Measurements from ENCODE around the gene PSMD1. TPM values are rescaled to one million over a fixed set of nuclear protein-coding genes. Genes with fewer than 3 reads are reported as not detected.
"Not testable (repeated sequence)": the region's sequence is repeated elsewhere in the genome, so short reads cannot be mapped to it uniquely, and the experiment has no call there.

Gene PSMD1
- total RNA-seq, 1 donor from 2014 or later, result 55.3 TPM

DNA sequence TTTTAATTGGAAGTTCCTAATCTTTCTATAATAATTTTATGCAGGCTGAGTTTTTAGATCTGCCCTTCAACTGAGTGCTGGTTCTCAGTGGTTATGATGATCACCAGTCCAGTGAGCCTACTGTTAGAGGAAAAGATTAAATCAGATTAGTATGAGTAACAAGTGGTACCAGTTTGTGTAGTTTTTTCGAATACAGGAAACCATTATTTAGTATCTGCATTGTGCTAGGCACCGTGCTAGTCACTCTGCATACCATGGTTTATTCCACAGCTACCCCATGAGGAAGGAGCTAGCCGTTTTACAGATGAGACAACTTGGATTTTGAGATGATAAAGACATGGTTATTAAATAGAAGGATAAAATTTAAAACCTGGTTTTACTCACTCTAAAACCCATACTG, 6.1 kb downstream of the PSMD1 start:
- Histone ChIP-seq H3K4me3 (no peak overlapping the region), H3K4me1 (peaks cover 19% of the 10 kb centered on the region), H3K36me3 (peaks cover 63% of the 10 kb centered on the region), H3K9me3 (no peaks in the 10 kb centered on the region), H3K27me3 (ENCODE audit: low read depth) (no peaks in the 10 kb centered on the region), H3K27ac (no peak overlapping the region)
- DNase-seq, result no peak
- no peak for ATAC-seq
- TF ChIP-seq, protein P1, sequence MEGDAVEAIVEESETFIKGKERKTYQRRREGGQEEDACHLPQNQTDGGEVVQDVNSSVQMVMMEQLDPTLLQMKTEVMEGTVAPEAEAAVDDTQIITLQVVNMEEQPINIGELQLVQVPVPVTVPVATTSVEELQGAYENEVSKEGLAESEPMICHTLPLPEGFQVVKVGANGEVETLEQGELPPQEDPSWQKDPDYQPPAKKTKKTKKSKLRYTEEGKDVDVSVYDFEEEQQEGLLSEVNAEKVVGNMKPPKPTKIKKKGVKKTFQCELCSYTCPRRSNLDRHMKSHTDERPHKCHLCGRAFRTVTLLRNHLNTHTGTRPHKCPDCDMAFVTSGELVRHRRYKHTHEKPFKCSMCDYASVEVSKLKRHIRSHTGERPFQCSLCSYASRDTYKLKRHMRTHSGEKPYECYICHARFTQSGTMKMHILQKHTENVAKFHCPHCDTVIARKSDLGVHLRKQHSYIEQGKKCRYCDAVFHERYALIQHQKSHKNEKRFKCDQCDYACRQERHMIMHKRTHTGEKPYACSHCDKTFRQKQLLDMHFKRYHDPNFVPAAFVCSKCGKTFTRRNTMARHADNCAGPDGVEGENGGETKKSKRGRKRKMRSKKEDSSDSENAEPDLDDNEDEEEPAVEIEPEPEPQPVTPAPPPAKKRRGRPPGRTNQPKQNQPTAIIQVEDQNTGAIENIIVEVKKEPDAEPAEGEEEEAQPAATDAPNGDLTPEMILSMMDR (IDR thresholded peaks at IDR 0.05), result no peak
- intact Hi-C loops (cut with DNase I), result no loop called here

DNA sequence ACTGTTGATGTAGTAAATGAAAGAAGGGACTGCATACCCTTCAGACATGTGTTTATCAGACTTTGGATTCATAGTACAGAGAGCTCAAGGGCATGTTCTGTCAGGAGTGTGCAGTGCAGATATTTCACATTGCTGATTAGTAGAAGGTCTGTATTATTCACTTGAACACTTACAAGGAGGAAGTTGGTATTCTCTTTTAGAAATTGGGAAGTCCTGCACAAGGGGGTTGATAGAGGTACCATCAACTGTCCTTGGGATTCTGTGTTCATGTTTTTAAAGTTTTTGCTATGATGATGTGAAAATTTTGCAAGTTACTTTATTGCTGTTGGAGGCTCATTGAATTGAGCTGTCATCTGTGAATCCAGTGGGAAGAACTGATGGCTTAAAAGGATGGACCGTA, 6.7 kb downstream of the PSMD1 start:
- ATAC-seq (no peak), DNase-seq (no peak)
- intact Hi-C loops (cut with DNase I), result no loop called here
- Histone ChIP-seq H3K27ac (no peak overlapping the region), H3K27me3 (ENCODE audit: low read depth) (no peaks in the 10 kb centered on the region), H3K4me1 (peaks cover 13% of the 10 kb centered on the region), H3K4me3 (no peak overlapping the region), H3K36me3 (peaks cover 68% of the 10 kb centered on the region), H3K9me3 (no peaks in the 10 kb centered on the region)
- TF ChIP-seq, protein P1 (IDR thresholded peaks at IDR 0.05), result no peak

DNA sequence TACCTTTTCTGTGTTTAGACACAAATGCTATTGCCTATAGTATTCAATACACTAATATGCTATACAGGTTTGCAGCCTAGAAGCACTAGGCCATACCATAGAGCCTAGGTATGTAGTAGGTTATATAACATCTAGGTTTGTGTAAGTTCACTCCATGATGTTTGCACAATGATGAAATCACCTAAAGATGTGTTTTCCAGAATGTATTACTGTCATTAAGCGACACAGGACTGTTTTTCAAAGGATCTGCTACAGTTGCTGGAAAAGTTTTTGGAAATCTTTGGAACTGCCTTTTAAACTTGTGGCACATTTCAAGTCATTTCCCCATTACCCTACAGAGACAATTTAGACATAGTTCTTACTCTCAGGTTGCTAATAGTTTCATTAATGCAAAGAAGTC, 9.3 kb downstream of the PSMD1 start:
- DNase-seq, result no peak
- H3K27ac ChIP-seq, result no peak overlapping the region
- TF ChIP-seq, protein P1 (IDR thresholded peaks at IDR 0.05), result no peak
- H3K4me1 ChIP-seq, result no peaks in the 10 kb centered on the region
- ATAC-seq, result no peak
- H3K9me3 ChIP-seq, result no peaks in the 10 kb centered on the region
- intact Hi-C loops (cut with DNase I), result no loop called here
- no peak overlapping the region for H3K4me3 ChIP-seq
- no peaks in the 10 kb centered on the region for H3K27me3 ChIP-seq (ENCODE audit: low read depth)
- peaks cover 95% of the 10 kb centered on the region for H3K36me3 ChIP-seq

DNA sequence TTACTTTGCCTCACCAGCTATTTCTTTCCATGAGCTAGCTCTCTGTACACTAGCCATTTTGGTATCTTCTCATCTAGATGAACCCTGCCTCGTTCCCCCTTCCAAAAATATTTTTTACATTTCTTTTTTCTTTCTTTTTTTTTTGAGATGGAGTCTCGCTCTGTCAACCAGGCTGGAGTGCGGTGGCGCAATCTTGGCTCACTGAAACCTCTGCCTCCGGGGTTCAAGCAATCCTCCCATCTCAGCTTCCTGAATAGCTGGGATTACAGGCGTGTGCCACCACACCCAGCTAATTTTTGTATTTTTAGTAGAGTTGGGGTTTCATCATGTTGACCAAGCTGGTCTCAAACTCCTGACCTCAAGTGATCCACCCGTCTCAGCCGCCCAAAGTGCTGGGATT, 10.9 kb downstream of the PSMD1 start:
- H3K4me1 ChIP-seq; H3K9me3 ChIP-seq; intact Hi-C loops (cut with DNase I); ATAC-seq; H3K27ac ChIP-seq; DNase-seq; H3K27me3 ChIP-seq (ENCODE audit: low read depth); H3K4me3 ChIP-seq: not testable (repeated sequence)
- H3K36me3 ChIP-seq, result peaks cover 96% of the 10 kb centered on the region

DNA sequence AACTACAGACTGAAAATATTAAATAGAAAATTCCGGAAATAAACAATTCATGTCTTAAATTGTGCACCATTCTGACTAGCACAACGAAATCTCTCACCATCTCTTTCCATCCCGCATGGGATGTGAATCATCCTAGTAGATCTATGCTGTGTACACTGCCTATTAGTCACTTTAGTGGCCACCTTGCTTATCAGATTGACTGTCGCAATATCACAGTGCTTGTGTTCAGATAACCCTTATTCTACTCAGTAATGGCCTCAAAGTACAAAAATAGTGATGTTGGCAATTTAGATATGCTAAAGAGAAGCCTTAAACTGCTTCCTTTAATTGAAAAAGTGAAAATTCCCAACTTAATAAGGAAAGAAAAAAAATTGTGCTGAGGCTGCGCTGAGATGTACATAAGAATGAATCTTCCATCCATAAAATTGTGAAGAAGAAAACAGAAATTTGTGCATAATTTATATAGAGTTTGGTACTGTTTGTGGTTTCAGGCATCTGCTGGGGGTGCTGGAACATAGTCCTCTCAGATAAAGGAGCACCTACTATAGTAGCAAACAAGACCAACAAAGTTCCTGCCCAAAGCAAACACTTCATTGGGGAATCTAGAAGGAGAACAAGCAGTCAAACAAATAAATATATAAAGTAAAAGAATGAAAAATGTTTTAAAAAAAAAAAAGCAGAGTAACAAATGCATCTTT, 12.0 kb downstream of the PSMD1 start:
- H3K27me3 ChIP-seq (ENCODE audit: low read depth), result no peaks in the 10 kb centered on the region
- no peaks in the 10 kb centered on the region for H3K4me1 ChIP-seq
- H3K27ac ChIP-seq, result no peak overlapping the region
- intact Hi-C loops (cut with DNase I), result no loop called here
- TF ChIP-seq, protein P1 (IDR thresholded peaks at IDR 0.05), result no peak
- no peaks in the 10 kb centered on the region for H3K9me3 ChIP-seq
- DNase-seq (no peak), ATAC-seq (no peak)
- H3K4me3 ChIP-seq, result no peak overlapping the region
- peaks cover 93% of the 10 kb centered on the region for H3K36me3 ChIP-seq

DNA sequence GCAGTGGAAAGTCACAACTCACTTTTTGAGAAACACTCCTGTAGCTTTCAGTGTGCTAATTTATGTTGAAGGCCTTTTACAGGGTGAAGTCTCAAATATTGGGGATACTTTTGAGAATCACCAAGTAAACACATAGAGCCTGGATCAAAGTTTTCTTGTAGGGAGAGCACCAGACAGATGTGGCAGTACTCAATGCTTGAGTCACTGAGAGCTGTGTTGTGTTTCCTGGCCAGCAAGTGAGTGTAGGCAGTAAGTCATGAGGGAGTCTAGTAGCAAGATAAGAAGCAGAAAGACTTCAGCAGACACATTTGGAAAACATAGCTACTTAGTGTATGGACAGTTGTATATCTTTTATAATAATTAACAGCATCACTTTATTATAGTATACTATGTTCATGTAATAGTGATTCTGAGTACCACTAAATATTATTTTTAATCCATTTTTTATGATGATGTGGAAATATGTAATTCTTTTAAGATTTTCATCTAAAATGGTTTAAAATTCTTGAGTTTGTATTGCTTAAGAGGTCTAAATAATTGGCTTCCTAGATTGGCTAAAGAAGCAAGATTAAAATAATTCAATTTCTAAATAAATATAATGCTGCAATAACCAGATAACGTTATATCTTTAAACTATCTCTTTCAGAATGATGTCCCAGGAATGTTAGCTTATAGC, 12.8 kb downstream of the PSMD1 start:
- intact Hi-C loops (cut with DNase I), result no loop called here
- H3K36me3 ChIP-seq, result peaks cover 85% of the 10 kb centered on the region
- H3K27ac ChIP-seq, result no peak overlapping the region
- TF ChIP-seq, protein P1 (IDR thresholded peaks at IDR 0.05), result no peak
- no peak overlapping the region for H3K4me3 ChIP-seq
- H3K4me1 ChIP-seq, result no peaks in the 10 kb centered on the region
- ATAC-seq (no peak), DNase-seq (no peak)
- no peaks in the 10 kb centered on the region for H3K9me3 ChIP-seq
- H3K27me3 ChIP-seq (ENCODE audit: low read depth), result no peaks in the 10 kb centered on the region

Data from lower lobe of right lung (tissue), 2 donors.